Ishikawa (cell line): ENCODE results near the gene DOC2B.

Experiments
- CEBPB ChIP-seq: IDR thresholded peaks from 2 replicates; pipeline ENCODE4 v1.6.1; 2012
- CREB1 ChIP-seq: IDR thresholded peaks from 2 replicates; pipeline ENCODE4 v1.6.1; 2012; ENCODE audit warnings: low read depth
- EGR1 ChIP-seq: IDR thresholded peaks from 2 replicates; pipeline ENCODE4 v1.6.1; 2012
- EP300 ChIP-seq: IDR thresholded peaks from 2 replicates; pipeline ENCODE4 v1.6.1; 2012; ENCODE audit warnings: borderline replicate concordance
- MAX ChIP-seq: IDR thresholded peaks from 2 replicates; pipeline ENCODE4 v1.6.1; 2012
- RAD21 ChIP-seq: IDR thresholded peaks from 2 replicates; pipeline ENCODE4 v1.6.1; 2012; ENCODE audit warnings: low read depth
- USF1 ChIP-seq: IDR thresholded peaks from 2 replicates; pipeline ENCODE4 v1.6.1; 2012
- YY1 ChIP-seq: IDR thresholded peaks from 2 replicates; pipeline ENCODE4 v1.6.1; 2012; ENCODE audit warnings: low read depth
- ZBTB7A ChIP-seq: IDR thresholded peaks from 2 replicates; pipeline ENCODE4 v1.6.1; 2012; ENCODE audit warnings: low read depth

- TF ChIP-seq EGR1 (no peak), RAD21 (no peak), EP300 (no peak), MAX (no peak), CEBPB (no peak), ZBTB7A (no peak), USF1 (no peak), CREB1 (no peak), YY1 (no peak)
Observed at GRCh38 chr17:155576-155975, 25.9 kb downstream of the DOC2B start.
